Measurements from ENCODE around the gene OSBPL10.

- no peak for TF ChIP-seq CTCF (IDR thresholded peaks at IDR 0.05)
- no peak for TF ChIP-seq POLR2A (IDR thresholded peaks at IDR 0.05)
These were observed 252.0 kb downstream of the OSBPL10 start for GRCh38 chr3:31729082-31729481.
